Keratinocyte (primary cell): ENCODE results near the gene RGS6. TPM values are rescaled to one million over a fixed set of nuclear protein-coding genes. Genes with fewer than 3 reads are reported as not detected.

ENCODE experiments used
- DNase-seq: peaks from one replicate; pipeline ENCODE4 v3.0.0-alpha.2; 2011; ENCODE audit warnings: low read depth, missing footprints, low spot score
- FAIRE-seq: peaks from 2 replicates; lab custom pipeline; 2011; peaks lifted over from hg19 to GRCh38; lab: Jason Lieb, UNC
- H2AFZ ChIP-seq: 2 replicates; pipeline ENCODE4 v1.6.0; 2012; ENCODE audit warnings: low read length, control low read depth, inconsistent platforms; ENCODE audit not compliant: control insufficient read depth
- H3K27ac ChIP-seq: 2 replicates; pipeline ENCODE4 v1.5.1; 2011; ENCODE audit warnings: low read length; ENCODE audit not compliant: control insufficient read depth, insufficient read depth
- H3K27me3 ChIP-seq: 3 replicates; pipeline ENCODE4 v1.6.0; 2011; ENCODE audit warnings: low read length; ENCODE audit not compliant: control insufficient read depth, insufficient read depth; ENCODE audit errors: extremely low read depth
- H3K36me3 ChIP-seq, 2 experiments: 2 replicates in 1 of 2; 3 replicates in 1 of 2; pipeline ENCODE4 v1.5.1; 2011; ENCODE audit warnings: low read length in 2 of 2, mild to moderate bottlenecking in 1 of 2; ENCODE audit not compliant: control insufficient read depth in 2 of 2, insufficient read depth in 2 of 2; ENCODE audit errors: extremely low read depth in 1 of 2
- H3K4me1 ChIP-seq: 3 replicates; pipeline ENCODE4 v1.5.1; 2011; ENCODE audit warnings: low read length; ENCODE audit not compliant: control insufficient read depth, insufficient read depth; ENCODE audit errors: extremely low read depth
- H3K4me2 ChIP-seq: 3 replicates; pipeline ENCODE4 v1.6.0; 2011; ENCODE audit warnings: low read depth, low read length; ENCODE audit not compliant: control insufficient read depth, insufficient read depth; ENCODE audit errors: extremely low read depth
- H3K4me3 ChIP-seq, 3 experiments: fragments of 200-600 bp in 1 of 3; sonication (generic) in 1 of 3; 2 replicates in 2 of 3; 3 replicates in 1 of 3; pipeline ENCODE4 v1.5.1; 2011 to 2016; ENCODE audit warnings: low read length in 3 of 3, mild to moderate bottlenecking in 3 of 3, control low read depth in 2 of 3, inconsistent platforms in 1 of 3, low read depth in 1 of 3, mixed read lengths in 1 of 3, mixed run types in 1 of 3, moderate library complexity in 1 of 3; ENCODE audit not compliant: control insufficient read depth in 2 of 3, insufficient read depth in 2 of 3; ENCODE audit errors: extremely low read depth in 1 of 3
- H3K79me2 ChIP-seq: 2 replicates; pipeline ENCODE4 v1.6.0; 2012; ENCODE audit warnings: low read length; ENCODE audit not compliant: control insufficient read depth, insufficient read depth
- H3K9ac ChIP-seq: 3 replicates; pipeline ENCODE4 v1.6.0; 2011; ENCODE audit warnings: low read length; ENCODE audit not compliant: control insufficient read depth, insufficient read depth; ENCODE audit errors: extremely low read depth
- H3K9me1 ChIP-seq: 3 replicates; pipeline ENCODE4 v1.6.0; 2011; ENCODE audit warnings: low read length; ENCODE audit not compliant: control insufficient read depth, insufficient read depth; ENCODE audit errors: extremely low read depth
- H3K9me3 ChIP-seq: 2 replicates; pipeline ENCODE4 v1.5.1; 2012; ENCODE audit warnings: low read depth, low read length; ENCODE audit not compliant: control insufficient read depth
- H4K20me1 ChIP-seq: 3 replicates; pipeline ENCODE4 v1.6.0; 2011; ENCODE audit warnings: low read length; ENCODE audit not compliant: control insufficient read depth, insufficient read depth; ENCODE audit errors: extremely low read depth
- CTCF ChIP-seq, 3 experiments: IDR thresholded peaks in 1 of 3; conservative IDR thresholded peaks in 1 of 3; optimal IDR thresholded peaks in 1 of 3; 2 replicates in 2 of 3; 3 replicates in 1 of 3; pipeline versions ENCODE3 to v1.5.1; 2011; ENCODE audit warnings: low read length in 3 of 3, mild to moderate bottlenecking in 3 of 3, moderate library complexity in 2 of 3, control low read depth in 1 of 3, inconsistent platforms in 1 of 3; ENCODE audit not compliant: insufficient read depth in 2 of 3; ENCODE audit errors: extremely low read depth in 1 of 3
- EZH2 ChIP-seq: IDR thresholded peaks from one replicate; pipeline ENCODE4 v1.6.1; 2012; ENCODE audit warnings: inconsistent platforms, mild to moderate bottlenecking, low read length, moderate library complexity
- dilution Hi-C: fragments of 300-500 bp; cut with MboI; formaldehyde crosslinking; loops from one replicate; pipeline ENCODE4 v1.7.0; 2020; ENCODE audit warnings: low sequenced_read_pairs; ENCODE audit not compliant: extremely low pct_ligation_motif_present
- polyA plus RNA-seq, 5 experiments: library from polyadenylated mRNA; depleted of rRNA in 3 of 5; stranded (reverse) in 3 of 5; stranded (forward) in 1 of 5; unstranded in 1 of 5; fragments of >200 nt; gene quantifications; 1 replicate in 1 of 5; 2 replicates in 3 of 5; 3 replicates in 1 of 5; pipeline versions ENCODE4 v1.2.1 to v1.2.3, GENCODE V29; 2011 to 2012; ENCODE audit warnings: missing spikeins in 2 of 5, low read depth in 1 of 5, low replicate concordance in 1 of 5

Gene RGS6
- polyA plus RNA-seq, 1 donor (not counting 4 experiments of a cell fraction or from before 2014, with no cell fraction given), result not detected

GRCh38 chr14:72608391-72609204 is 676.4 kb downstream of the RGS6 start:
- no peaks in the 10 kb centered on the region for H3K79me2 ChIP-seq
- no peaks in the 10 kb centered on the region for H3K9me1 ChIP-seq
- H2AFZ ChIP-seq, result peak overlapping the region; percentile 13
- no peak for TF ChIP-seq CTCF (optimal IDR thresholded peaks at IDR 0.05 in 1 of 3, IDR thresholded peaks at IDR 0.05 in 1 of 3, conservative IDR thresholded peaks at IDR 0.05 in 1 of 3; ENCODE audit: extremely low read depth in 1 of 3, insufficient read depth in 2 of 3, low read length in 3 of 3)
- no peak for TF ChIP-seq EZH2
- H3K36me3 ChIP-seq, result no peaks in the 10 kb centered on the region
- no peak overlapping the region for H3K9ac ChIP-seq
- peak; percentile 80 for DNase-seq
- no peak overlapping the region for H3K4me3 ChIP-seq
- H3K4me2 ChIP-seq, result peak overlapping the region; percentile 52
- peaks cover 19% of the 10 kb centered on the region for H3K4me1 ChIP-seq
- H3K27me3 ChIP-seq, result no peaks in the 10 kb centered on the region
- H4K20me1 ChIP-seq, result no peaks in the 10 kb centered on the region
- no peaks in the 10 kb centered on the region for H3K9me3 ChIP-seq
- peak; percentile 97 for FAIRE-seq
- dilution Hi-C loops, result no loop called here
- peak overlapping the region; percentile 43 for H3K27ac ChIP-seq

- Histone ChIP-seq H3K9ac (no peak overlapping the region), H3K79me2 (no peaks in the 10 kb centered on the region), H3K27ac (no peak overlapping the region), H3K36me3 (no peaks in the 10 kb centered on the region), H3K27me3 (no peaks in the 10 kb centered on the region), H4K20me1 (no peaks in the 10 kb centered on the region), H3K9me1 (no peaks in the 10 kb centered on the region), H2AFZ (no peak overlapping the region), H3K4me3 (no peak overlapping the region), H3K4me1 (peaks cover 19% of the 10 kb centered on the region), H3K9me3 (no peaks in the 10 kb centered on the region), H3K4me2 (no peak overlapping the region)
- DNase-seq (no peak), FAIRE-seq (no peak)
- dilution Hi-C loops, result no loop called here
- TF ChIP-seq CTCF (optimal IDR thresholded peaks at IDR 0.05 in 1 of 3, IDR thresholded peaks at IDR 0.05 in 1 of 3, conservative IDR thresholded peaks at IDR 0.05 in 1 of 3; ENCODE audit: extremely low read depth in 1 of 3, insufficient read depth in 2 of 3, low read length in 3 of 3) (no peak), EZH2 (no peak)
Measured at GRCh38 chr14:72609205-72609916, 677.1 kb downstream of the RGS6 start.
